ENCODE measurements around the gene RNF181. TPM values are rescaled to one million over a fixed set of nuclear protein-coding genes. Genes with fewer than 3 reads are reported as not detected.

Gene RNF181
- total RNA-seq, 1 experiment from 2014 or later, result 123 TPM

DNA sequence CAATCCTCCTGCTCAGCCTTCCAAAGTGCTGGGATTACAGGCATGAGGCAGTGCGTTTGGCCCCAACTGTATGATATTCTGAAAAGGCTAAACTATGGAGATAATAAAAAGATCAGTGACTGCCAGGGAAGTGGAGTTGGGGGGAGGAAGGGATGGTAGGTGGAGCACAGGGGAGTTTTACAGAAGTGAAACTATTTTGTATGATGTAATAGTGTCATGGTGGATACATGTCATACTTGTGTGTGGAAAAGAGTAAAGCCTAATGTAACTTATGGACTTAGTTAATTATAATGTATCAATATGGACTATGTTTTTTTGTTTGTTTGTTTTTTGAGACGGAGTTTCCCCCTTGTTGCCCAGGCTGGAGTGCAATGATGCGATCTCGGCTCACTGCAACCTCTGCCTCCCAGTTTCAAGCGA lies 31.4 kb upstream of the RNF181 start:
- H3K27me3 ChIP-seq (replicated peaks; ENCODE audit: control insufficient read depth, insufficient read depth, low read length), result no peaks in the 10 kb centered on the region

DNA sequence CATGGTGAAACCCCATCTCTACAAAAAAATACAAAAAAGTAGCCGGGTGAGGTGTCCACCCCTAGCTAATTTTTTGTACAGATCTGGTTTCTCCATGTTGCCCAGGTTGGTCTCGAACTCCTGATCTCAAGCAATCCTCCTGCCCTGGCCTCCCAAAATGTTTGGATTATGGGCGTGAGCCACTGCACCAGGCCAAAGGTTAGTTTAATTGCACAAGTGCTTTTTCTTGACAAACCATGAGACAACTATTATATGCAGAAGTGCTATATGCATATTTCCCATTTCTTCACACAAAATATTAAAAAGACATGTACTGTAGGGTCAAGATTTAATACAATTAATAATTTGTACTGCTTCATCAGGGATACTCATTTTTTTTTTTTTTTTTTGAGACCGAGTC lies 29.3 kb upstream of the RNF181 start:
- Mint-ChIP-seq H3K4me3 (ENCODE audit: unreplicated experiment) (no peak overlapping the region), H3K9me3 (ENCODE audit: unreplicated experiment) (no peaks in the 10 kb centered on the region), H3K4me1 (ENCODE audit: low read depth, unreplicated experiment) (peaks cover 6% of the 10 kb centered on the region), H3K36me3 (ENCODE audit: insufficient read depth, unreplicated experiment) (peaks cover 13% of the 10 kb centered on the region), H3K27me3 (ENCODE audit: insufficient read depth, unreplicated experiment) (peaks cover 5% of the 10 kb centered on the region), H3K27ac (ENCODE audit: unreplicated experiment) (no peak overlapping the region)
- ChIA-PET POLR2A (no interaction called here), CTCF (interaction anchor here (1.0 kb wide), 1 partner anchor 36 kb away, joined by 3 read pairs; the partner anchor contains the start of gene TMEM150A)
- BruUV-seq (replicated peaks), result no TSS peak
- Histone ChIP-seq H3K36me3 (ENCODE audit: control insufficient read depth, insufficient read depth, low read length) (no peaks in the 10 kb centered on the region), H3K4me3 (ENCODE audit: low read depth, low read length) (no peak overlapping the region), H3K27me3 (replicated peaks; ENCODE audit: control insufficient read depth, insufficient read depth, low read length) (no peaks in the 10 kb centered on the region; the same call in 1 of the 2 replicates), H3K4me1 (peaks cover 7% of the 10 kb centered on the region; the same call in 1 of the 2 replicates), H3K9me3 (no peaks in the 10 kb centered on the region)
- TF ChIP-seq, protein P1, sequence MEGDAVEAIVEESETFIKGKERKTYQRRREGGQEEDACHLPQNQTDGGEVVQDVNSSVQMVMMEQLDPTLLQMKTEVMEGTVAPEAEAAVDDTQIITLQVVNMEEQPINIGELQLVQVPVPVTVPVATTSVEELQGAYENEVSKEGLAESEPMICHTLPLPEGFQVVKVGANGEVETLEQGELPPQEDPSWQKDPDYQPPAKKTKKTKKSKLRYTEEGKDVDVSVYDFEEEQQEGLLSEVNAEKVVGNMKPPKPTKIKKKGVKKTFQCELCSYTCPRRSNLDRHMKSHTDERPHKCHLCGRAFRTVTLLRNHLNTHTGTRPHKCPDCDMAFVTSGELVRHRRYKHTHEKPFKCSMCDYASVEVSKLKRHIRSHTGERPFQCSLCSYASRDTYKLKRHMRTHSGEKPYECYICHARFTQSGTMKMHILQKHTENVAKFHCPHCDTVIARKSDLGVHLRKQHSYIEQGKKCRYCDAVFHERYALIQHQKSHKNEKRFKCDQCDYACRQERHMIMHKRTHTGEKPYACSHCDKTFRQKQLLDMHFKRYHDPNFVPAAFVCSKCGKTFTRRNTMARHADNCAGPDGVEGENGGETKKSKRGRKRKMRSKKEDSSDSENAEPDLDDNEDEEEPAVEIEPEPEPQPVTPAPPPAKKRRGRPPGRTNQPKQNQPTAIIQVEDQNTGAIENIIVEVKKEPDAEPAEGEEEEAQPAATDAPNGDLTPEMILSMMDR (IDR thresholded peaks at IDR 0.05; ENCODE audit: insufficient read depth in 1 of 2, low read depth in 1 of 2, low read length in 1 of 2, severe bottlenecking in 1 of 2, unreplicated experiment in 1 of 2), result no peak
- no peak for DNase-seq
- intact Hi-C loops (cut with micrococcal nuclease; ENCODE audit: unreplicated experiment), result no loop called here

More for the DNA sequence above, 31.4 kb upstream of the RNF181 start:
- H3K36me3 ChIP-seq (ENCODE audit: control insufficient read depth, insufficient read depth, low read length), result no peaks in the 10 kb centered on the region
- Mint-ChIP-seq H3K9me3 (ENCODE audit: unreplicated experiment) (no peaks in the 10 kb centered on the region), H3K4me1 (ENCODE audit: low read depth, unreplicated experiment) (peaks cover 14% of the 10 kb centered on the region), H3K27me3 (ENCODE audit: insufficient read depth, unreplicated experiment) (no peaks in the 10 kb centered on the region), H3K4me3 (ENCODE audit: unreplicated experiment) (no peak overlapping the region), H3K36me3 (ENCODE audit: insufficient read depth, unreplicated experiment) (peaks cover 24% of the 10 kb centered on the region), H3K27ac (ENCODE audit: unreplicated experiment) (no peak overlapping the region)
- no peak for DNase-seq
- ChIA-PET POLR2A (interaction anchor here (0.5 to 0.7 kb wide), 3 partner anchors 20 to 443 kb away, joined by 3 to 4 read pairs (median 3); no protein-coding TSS in a partner anchor), CTCF (no interaction called here)
- H3K4me1 ChIP-seq, result peaks cover 18% of the 10 kb centered on the region
- H3K9me3 ChIP-seq, result no peaks in the 10 kb centered on the region
- no TSS peak for BruUV-seq (replicated peaks)
- intact Hi-C loops (cut with micrococcal nuclease; ENCODE audit: unreplicated experiment), result no loop called here
- TF ChIP-seq, protein P1 (IDR thresholded peaks at IDR 0.05; ENCODE audit: insufficient read depth in 1 of 2, low read depth in 1 of 2, low read length in 1 of 2, severe bottlenecking in 1 of 2, unreplicated experiment in 1 of 2), result no peak
- H3K4me3 ChIP-seq (ENCODE audit: low read depth, low read length), result no peak overlapping the region

DNA sequence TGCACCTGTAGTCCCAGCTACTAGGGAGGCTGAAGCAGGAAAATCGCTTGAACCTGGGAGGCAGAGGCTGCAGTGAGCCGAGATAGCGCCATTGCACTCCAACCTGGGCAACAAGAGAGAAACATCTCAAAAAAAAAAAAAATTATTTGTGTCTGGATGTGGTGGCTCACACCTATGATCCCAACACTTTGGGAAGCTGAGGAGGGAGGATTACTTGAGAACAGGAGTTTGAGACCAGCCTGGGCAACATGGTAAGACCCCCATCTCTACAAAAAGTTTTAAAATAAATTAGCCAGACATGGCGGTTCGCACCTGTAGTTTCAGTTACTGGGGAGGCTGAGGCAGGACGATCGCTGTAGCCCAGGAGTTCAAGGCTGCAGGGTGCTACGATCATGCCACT lies 19.8 kb upstream of the RNF181 start:
- no peak overlapping the region for H3K4me3 ChIP-seq (ENCODE audit: low read depth, low read length)
- H3K27ac Mint-ChIP-seq (ENCODE audit: unreplicated experiment), result no peak overlapping the region
- intact Hi-C loops (cut with micrococcal nuclease; ENCODE audit: unreplicated experiment), result no loop called here
- H3K27me3 Mint-ChIP-seq (ENCODE audit: insufficient read depth, unreplicated experiment), result no peaks in the 10 kb centered on the region
- no peaks in the 10 kb centered on the region for H3K9me3 Mint-ChIP-seq (ENCODE audit: unreplicated experiment)
- no peak overlapping the region for H3K4me3 Mint-ChIP-seq (ENCODE audit: unreplicated experiment)
- TF ChIP-seq, protein P1 (IDR thresholded peaks at IDR 0.05; ENCODE audit: insufficient read depth in 1 of 2, low read depth in 1 of 2, low read length in 1 of 2, severe bottlenecking in 1 of 2, unreplicated experiment in 1 of 2), result no peak
- CTCF ChIA-PET, result no interaction called here
- H3K36me3 ChIP-seq (ENCODE audit: control insufficient read depth, insufficient read depth, low read length), result no peaks in the 10 kb centered on the region
- H3K4me1 Mint-ChIP-seq (ENCODE audit: low read depth, unreplicated experiment), result peaks cover 20% of the 10 kb centered on the region
- BruUV-seq (replicated peaks), result no TSS peak
- peaks cover 14% of the 10 kb centered on the region for H3K4me1 ChIP-seq
- POLR2A ChIA-PET, result no interaction called here
- H3K9me3 ChIP-seq, result no peaks in the 10 kb centered on the region
- H3K36me3 Mint-ChIP-seq (ENCODE audit: insufficient read depth, unreplicated experiment), result no peaks in the 10 kb centered on the region
- no peak for DNase-seq
- H3K27me3 ChIP-seq (replicated peaks; ENCODE audit: control insufficient read depth, insufficient read depth, low read length), result no peaks in the 10 kb centered on the region

All from Caco-2 (cell line).